GM12878 (cell line): ENCODE measurements around the gene ZNF618.

Source experiments
- EZH2 ChIP-seq: IDR thresholded peaks from 2 replicates; pipeline ENCODE4 v1.6.1; 2012; ENCODE audit warnings: low read depth, mild to moderate bottlenecking, control low read depth, inconsistent platforms, low read length, borderline replicate concordance; ENCODE audit not compliant: control insufficient read depth
- JUNB ChIP-seq: IDR thresholded peaks from 2 replicates; pipeline ENCODE4 v1.6.1; 2016; ENCODE audit warnings: antibody characterized with exemption, mild to moderate bottlenecking
- POLR2A ChIP-seq: IDR thresholded peaks from 2 replicates; pipeline ENCODE4 v1.6.1; 2011; ENCODE audit warnings: low read depth, mild to moderate bottlenecking, low read length
- SREBF2 ChIP-seq: IDR thresholded peaks from 2 replicates; pipeline ENCODE4 v1.6.1; 2012; ENCODE audit warnings: mild to moderate bottlenecking, low read length
- TF ChIP-seq, protein P1 (sequence below): fragments of 450-650 bp; IDR thresholded peaks from 2 replicates; pipeline ENCODE4 v1.6.1; 2017; ENCODE audit warnings: mild to moderate bottlenecking, moderate library complexity

DNA sequence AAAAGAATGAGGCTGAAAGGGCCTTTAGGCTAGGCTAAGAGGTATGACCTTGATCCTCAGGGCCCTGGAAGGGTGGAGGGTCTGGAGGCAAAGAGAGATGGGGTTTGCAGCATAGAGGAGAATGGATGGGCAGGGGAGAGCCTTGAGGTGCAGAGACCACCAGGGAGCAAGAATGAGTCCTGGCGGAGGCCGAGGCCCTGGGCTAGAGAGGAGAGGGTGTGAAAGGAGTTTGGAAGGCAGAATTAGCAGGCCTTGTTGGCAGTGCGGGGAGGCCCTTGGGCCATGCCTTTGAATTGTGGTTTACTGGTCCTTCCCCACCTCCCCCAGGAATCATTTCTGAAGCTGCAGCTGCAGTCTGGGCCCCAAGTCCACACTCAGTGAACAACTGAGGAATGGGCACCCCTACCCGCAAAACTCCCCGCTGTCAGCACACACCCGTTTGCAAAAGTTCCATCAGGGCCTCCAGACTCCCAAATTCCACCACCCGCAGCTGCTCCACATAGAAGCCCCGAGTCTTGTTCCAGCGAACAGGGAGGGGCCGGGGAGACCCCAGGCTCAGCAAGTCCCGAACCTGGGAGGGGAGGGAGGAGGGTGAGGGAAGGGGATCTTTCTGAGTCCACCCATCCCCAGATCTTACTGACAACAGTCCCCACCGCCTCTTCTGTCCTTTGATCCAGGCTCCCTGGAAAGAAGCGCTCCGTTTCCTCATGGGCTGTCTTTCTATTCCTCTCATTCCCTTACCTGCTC is 220.9 kb downstream of the ZNF618 start:
- no peak for TF ChIP-seq POLR2A
- no peak for TF ChIP-seq EZH2
- TF ChIP-seq JUNB: no peak
- no peak for TF ChIP-seq SREBF2
- TF ChIP-seq, protein P1, sequence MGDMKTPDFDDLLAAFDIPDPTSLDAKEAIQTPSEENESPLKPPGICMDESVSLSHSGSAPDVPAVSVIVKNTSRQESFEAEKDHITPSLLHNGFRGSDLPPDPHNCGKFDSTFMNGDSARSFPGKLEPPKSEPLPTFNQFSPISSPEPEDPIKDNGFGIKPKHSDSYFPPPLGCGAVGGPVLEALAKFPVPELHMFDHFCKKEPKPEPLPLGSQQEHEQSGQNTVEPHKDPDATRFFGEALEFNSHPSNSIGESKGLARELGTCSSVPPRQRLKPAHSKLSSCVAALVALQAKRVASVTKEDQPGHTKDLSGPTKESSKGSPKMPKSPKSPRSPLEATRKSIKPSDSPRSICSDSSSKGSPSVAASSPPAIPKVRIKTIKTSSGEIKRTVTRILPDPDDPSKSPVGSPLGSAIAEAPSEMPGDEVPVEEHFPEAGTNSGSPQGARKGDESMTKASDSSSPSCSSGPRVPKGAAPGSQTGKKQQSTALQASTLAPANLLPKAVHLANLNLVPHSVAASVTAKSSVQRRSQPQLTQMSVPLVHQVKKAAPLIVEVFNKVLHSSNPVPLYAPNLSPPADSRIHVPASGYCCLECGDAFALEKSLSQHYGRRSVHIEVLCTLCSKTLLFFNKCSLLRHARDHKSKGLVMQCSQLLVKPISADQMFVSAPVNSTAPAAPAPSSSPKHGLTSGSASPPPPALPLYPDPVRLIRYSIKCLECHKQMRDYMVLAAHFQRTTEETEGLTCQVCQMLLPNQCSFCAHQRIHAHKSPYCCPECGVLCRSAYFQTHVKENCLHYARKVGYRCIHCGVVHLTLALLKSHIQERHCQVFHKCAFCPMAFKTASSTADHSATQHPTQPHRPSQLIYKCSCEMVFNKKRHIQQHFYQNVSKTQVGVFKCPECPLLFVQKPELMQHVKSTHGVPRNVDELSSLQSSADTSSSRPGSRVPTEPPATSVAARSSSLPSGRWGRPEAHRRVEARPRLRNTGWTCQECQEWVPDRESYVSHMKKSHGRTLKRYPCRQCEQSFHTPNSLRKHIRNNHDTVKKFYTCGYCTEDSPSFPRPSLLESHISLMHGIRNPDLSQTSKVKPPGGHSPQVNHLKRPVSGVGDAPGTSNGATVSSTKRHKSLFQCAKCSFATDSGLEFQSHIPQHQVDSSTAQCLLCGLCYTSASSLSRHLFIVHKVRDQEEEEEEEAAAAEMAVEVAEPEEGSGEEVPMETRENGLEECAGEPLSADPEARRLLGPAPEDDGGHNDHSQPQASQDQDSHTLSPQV: no peak
